Cardiac muscle cell (in vitro differentiated cells and primary cell): Measurements from ENCODE around the gene CCR1. TPM values are rescaled to one million over a fixed set of nuclear protein-coding genes. Genes with fewer than 3 reads are reported as not detected.
"Not testable (repeated sequence)": the region's sequence is repeated elsewhere in the genome, so short reads cannot be mapped to it uniquely, and the experiment has no call there.

ENCODE experiments used
- DNase-seq, 2 donors: peaks; one replicate each; pipeline versions ENCODE4 v3.0.0 to v3.0.0-alpha.2; 2010 to 2017; ENCODE audit warnings: low read depth in 1 of 2, low spot score in 1 of 2
- H3K27ac ChIP-seq: fragments of 200-600 bp; sonication (generic); 2 replicates; pipeline ENCODE4 v1.5.1; 2016
- H3K27me3 ChIP-seq: fragments of 200-600 bp; sonication (generic); 2 replicates; pipeline ENCODE4 v1.6.0; 2016; ENCODE audit warnings: control low read depth
- H3K36me3 ChIP-seq: fragments of 200-600 bp; sonication (generic); 2 replicates; pipeline ENCODE4 v1.5.1; 2016; ENCODE audit warnings: control low read depth
- H3K4me1 ChIP-seq: fragments of 200-600 bp; sonication (generic); 2 replicates; pipeline ENCODE4 v1.8.1; 2017; ENCODE audit warnings: low read depth, mild to moderate bottlenecking, mixed run types
- H3K4me3 ChIP-seq: fragments of 200-600 bp; sonication (generic); 2 replicates; pipeline ENCODE4 v1.5.1; 2016; ENCODE audit warnings: mild to moderate bottlenecking
- H3K9me3 ChIP-seq: fragments of 200-600 bp; sonication (generic); 2 replicates; pipeline ENCODE4 v1.5.1; 2017; ENCODE audit warnings: low read depth, mild to moderate bottlenecking, control low read depth
- polyA plus RNA-seq: library from polyadenylated mRNA; unstranded; fragments of >200 nt; fragmentation: Nextera tagmentation; extraction: Ambion mirVana; gene quantifications from 2 replicates; pipeline ENCODE4 v1.2.1, GENCODE V29; 2016
- total RNA-seq: library from RNA; depleted of rRNA; stranded (reverse); fragments of >200 nt; gene quantifications from 2 replicates; pipeline ENCODE4 v1.2.3, GENCODE V29; 2016
- TF ChIP-seq, protein P1 (sequence below): IDR thresholded peaks from 2 replicates; pipeline ENCODE4 v1.5.1; 2012; ENCODE audit warnings: low read depth, mild to moderate bottlenecking, low read length

The CCR1 gene
- total and polyA plus RNA-seq, 2 experiments from 2014 or later: not detected

DNA sequence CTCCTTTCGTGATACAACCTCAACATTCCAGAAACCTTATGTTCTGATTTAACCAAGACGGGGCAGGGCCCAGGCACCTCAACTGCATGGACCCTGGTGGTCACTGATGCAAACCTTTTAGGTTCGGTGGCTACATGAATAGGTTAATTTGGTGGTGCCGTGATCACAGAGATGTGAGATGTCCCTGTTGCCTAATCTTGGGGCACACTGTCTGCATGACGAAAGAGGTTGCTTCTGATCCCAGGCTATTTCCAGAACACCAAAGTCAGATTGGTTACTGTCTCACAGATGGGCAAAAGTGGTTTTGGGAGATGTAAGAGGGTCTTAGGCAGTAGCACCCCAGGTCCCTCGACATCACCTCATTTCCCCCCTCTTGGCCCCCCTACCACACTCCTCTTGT, 4.0 kb upstream of the CCR1 start:
- Histone ChIP-seq H3K9me3 (no peaks in the 10 kb centered on the region), H3K27ac (no peak overlapping the region), H3K4me1 (peaks cover 5% of the 10 kb centered on the region), H3K36me3 (no peaks in the 10 kb centered on the region), H3K4me3 (no peak overlapping the region), H3K27me3 (no peaks in the 10 kb centered on the region)
- DNase-seq: no peak
- TF ChIP-seq, protein P1, sequence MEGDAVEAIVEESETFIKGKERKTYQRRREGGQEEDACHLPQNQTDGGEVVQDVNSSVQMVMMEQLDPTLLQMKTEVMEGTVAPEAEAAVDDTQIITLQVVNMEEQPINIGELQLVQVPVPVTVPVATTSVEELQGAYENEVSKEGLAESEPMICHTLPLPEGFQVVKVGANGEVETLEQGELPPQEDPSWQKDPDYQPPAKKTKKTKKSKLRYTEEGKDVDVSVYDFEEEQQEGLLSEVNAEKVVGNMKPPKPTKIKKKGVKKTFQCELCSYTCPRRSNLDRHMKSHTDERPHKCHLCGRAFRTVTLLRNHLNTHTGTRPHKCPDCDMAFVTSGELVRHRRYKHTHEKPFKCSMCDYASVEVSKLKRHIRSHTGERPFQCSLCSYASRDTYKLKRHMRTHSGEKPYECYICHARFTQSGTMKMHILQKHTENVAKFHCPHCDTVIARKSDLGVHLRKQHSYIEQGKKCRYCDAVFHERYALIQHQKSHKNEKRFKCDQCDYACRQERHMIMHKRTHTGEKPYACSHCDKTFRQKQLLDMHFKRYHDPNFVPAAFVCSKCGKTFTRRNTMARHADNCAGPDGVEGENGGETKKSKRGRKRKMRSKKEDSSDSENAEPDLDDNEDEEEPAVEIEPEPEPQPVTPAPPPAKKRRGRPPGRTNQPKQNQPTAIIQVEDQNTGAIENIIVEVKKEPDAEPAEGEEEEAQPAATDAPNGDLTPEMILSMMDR: no peak

DNA sequence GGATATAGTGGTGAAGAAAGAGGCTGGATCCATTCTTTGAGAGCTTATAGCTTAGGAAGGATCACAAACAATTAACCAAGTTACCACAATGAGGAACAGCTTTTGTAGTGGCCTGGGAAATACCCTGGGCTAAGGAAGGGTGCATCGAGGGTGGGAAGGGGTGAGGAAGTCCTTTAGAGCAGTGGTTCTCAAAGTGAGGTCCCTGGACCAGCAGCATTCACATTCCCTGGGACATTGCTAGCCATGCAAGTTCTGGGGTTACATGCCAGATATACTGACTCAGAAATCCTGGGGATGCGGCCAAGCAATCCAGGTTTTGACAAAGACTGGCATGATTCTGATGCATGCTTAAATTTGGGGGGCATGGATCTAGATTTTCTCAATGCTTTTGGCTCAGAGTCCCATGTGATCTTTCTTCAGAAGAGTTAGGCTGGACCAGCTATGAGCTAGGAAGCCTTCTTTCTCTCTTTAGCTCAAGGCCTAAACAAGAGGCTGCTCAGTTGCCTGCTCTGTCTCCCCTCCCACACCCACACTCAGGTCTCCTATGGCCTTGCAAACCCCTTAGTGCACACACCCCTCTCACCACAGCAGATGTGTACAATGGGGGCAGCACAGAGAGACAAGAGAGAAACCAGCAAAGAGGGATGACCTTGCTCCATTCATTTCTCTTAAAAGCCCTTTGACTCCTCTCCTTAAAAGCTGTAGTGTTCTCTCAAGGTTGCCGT, 1.8 kb upstream of the CCR1 start:
- H3K27me3 ChIP-seq: no peaks in the 10 kb centered on the region
- TF ChIP-seq, protein P1: no peak
- H3K27ac ChIP-seq: no peak overlapping the region
- DNase-seq: no peak
- no peak overlapping the region for H3K4me3 ChIP-seq
- H3K9me3 ChIP-seq: no peaks in the 10 kb centered on the region
- peaks cover 5% of the 10 kb centered on the region for H3K4me1 ChIP-seq
- H3K36me3 ChIP-seq: no peaks in the 10 kb centered on the region

DNA sequence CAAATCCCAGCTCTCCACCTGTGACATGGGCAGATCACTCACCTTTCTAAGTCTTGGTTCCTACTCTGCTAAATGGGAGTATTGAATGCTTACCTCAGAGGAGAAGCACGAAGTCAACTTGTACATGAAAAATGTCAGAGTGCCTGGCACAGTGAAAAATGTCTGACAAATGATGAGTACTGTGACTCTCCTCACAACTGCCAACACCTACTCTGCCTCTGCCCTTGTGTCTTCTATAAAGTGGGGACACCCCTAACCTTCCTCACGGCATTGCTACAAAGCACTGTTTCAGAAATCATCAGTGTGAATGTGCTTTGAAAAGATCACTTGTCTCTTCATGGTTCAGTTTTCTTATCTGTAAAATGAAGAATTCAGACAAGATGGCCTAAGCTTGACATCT, 940 bp upstream of the CCR1 start:
- no peaks in the 10 kb centered on the region for H3K27me3 ChIP-seq
- no peak overlapping the region for H3K27ac ChIP-seq
- TF ChIP-seq, protein P1: no peak
- H3K36me3 ChIP-seq: no peaks in the 10 kb centered on the region
- no peak for DNase-seq
- no peaks in the 10 kb centered on the region for H3K9me3 ChIP-seq
- peaks cover 5% of the 10 kb centered on the region for H3K4me1 ChIP-seq
- no peak overlapping the region for H3K4me3 ChIP-seq

DNA sequence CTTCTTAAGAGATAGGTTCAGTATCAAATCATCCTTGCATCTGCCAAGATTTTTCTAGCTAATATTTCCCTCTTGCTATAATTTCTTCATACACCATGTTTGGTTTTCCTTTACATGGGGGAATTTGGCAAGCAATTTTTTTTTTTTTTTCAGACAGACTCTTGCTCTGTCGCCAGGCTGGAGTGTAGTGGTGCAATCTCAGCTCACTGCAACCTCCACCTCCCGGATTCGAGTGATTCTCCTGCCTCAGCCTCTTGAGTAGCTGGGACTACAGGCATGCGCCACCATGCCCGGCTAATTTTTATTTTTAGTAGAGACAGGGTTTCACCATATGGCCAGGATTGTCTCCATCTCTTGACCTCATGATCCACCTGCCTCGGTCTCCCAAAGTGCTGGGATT, 599 bp downstream of the CCR1 start:
- H3K4me3 ChIP-seq, H3K9me3 ChIP-seq, H3K27me3 ChIP-seq, H3K27ac ChIP-seq, H3K4me1 ChIP-seq, DNase-seq, H3K36me3 ChIP-seq: not testable (repeated sequence)

DNA sequence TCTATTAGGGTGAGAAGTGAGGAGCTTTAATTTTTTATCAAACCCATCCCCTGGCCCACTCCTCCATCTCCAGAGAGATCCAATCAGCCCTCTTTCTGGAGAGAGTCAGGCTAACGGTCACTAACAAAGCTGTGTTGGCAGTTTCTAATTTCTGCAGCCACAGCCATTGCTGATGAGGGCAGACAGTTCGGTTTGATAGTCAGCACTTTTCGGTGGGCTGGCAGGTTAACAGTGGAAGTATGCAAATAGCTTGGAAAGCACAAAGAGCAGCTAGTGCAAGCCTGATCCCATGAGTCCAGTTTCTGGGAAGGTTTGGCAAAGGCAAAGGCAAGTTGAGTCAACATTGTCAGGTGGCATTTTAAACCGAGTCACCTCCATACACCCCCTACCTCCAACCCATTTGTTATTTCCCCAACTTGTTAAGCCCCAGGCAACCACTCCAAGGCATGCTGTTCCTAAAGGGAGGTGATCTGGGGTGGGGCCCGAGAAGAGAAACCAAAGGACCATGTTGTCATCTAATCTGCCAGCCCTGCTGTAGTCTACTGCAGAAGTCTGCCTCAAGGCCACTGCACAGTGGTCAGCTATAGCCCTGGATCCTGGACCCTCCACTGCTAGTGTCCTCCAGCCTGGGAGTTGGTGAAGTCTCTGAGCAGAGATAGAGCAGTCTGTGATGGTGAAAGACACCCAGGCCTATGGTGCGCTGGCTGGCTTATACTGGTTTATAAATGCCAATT, 1.7 kb downstream of the CCR1 start:
- Histone ChIP-seq H3K27me3 (no peaks in the 10 kb centered on the region), H3K36me3 (no peaks in the 10 kb centered on the region), H3K27ac (no peak overlapping the region), H3K4me1 (peaks cover 5% of the 10 kb centered on the region), H3K4me3 (no peak overlapping the region), H3K9me3 (no peaks in the 10 kb centered on the region)
- DNase-seq: no peak
- TF ChIP-seq, protein P1: no peak

DNA sequence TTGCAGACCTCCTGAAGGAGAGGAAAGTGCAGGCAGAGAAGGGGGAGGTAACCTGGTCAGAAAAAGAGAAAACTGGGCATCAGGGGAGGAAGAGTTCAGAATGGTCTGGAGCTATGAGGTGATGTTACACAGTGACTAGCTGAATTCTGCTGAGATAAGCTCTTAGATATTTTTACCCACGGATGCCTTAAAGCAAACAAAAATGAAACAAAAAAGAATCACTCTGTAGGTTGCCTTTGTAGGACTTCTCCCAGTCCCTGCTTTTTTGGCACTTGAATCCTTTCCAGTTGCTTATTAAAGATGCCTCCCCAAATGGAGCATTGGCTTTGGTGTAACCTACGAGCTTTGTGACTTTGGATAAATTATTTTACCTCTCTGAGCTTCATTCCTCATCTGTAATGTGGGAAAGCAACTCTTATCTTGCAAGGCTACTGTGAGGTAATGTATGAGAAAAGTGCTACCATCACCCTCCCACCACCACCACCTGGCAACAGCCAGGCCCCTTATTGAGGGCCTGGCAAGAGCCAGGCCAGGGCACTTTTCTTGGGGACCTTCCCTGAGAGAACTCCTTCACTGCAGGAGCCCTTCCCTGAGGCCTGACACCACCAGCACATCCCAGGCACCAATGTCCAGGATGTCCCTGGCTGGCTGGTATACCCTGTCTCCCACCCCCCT, 2.7 kb downstream of the CCR1 start:
- H3K27me3 ChIP-seq: no peaks in the 10 kb centered on the region
- H3K4me3 ChIP-seq: no peak overlapping the region
- H3K27ac ChIP-seq: no peak overlapping the region
- TF ChIP-seq, protein P1: no peak
- H3K36me3 ChIP-seq: no peaks in the 10 kb centered on the region
- H3K4me1 ChIP-seq: peaks cover 5% of the 10 kb centered on the region
- no peaks in the 10 kb centered on the region for H3K9me3 ChIP-seq
- DNase-seq: no peak
